ENCODE measurements around the gene MEIOC. TPM values are rescaled to one million over a fixed set of nuclear protein-coding genes. Genes with fewer than 3 reads are reported as not detected.

Gene MEIOC
- total and polyA plus RNA-seq, 9 of the 15 experiments (the other 6 are each of a cell fraction or from before 2014, with no cell fraction given), result 0.04 to 0.23 (median 0.06) TPM; not detected in 5

DNA sequence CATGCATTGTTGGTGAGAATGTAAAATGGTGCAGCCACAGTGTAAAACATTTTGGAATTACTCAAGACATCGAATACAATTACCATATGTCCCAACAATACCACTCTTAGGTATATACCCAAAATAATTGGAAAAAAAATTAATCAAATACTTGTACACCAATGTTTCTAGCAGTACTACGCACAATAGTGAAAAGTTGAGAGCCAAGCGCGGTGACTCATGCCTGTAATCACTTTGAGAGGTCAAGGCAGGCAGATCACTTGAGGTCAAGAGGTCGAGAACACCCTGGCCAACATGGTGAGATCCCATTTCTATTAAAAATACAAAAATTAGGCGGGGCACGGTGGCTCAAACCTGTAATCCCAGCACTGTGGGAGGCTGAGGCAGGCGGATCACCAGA is 3.5 kb upstream of the MEIOC start (continued):
- TF ChIP-seq ZNF121 (CRISPR knock-in tag; conservative IDR thresholded peaks at IDR 0.05) (peak; percentile 49), ZBTB17 (CRISPR knock-in tag; IDR thresholded peaks at IDR 0.05) (no peak)
- TF ChIP-seq, protein P1, sequence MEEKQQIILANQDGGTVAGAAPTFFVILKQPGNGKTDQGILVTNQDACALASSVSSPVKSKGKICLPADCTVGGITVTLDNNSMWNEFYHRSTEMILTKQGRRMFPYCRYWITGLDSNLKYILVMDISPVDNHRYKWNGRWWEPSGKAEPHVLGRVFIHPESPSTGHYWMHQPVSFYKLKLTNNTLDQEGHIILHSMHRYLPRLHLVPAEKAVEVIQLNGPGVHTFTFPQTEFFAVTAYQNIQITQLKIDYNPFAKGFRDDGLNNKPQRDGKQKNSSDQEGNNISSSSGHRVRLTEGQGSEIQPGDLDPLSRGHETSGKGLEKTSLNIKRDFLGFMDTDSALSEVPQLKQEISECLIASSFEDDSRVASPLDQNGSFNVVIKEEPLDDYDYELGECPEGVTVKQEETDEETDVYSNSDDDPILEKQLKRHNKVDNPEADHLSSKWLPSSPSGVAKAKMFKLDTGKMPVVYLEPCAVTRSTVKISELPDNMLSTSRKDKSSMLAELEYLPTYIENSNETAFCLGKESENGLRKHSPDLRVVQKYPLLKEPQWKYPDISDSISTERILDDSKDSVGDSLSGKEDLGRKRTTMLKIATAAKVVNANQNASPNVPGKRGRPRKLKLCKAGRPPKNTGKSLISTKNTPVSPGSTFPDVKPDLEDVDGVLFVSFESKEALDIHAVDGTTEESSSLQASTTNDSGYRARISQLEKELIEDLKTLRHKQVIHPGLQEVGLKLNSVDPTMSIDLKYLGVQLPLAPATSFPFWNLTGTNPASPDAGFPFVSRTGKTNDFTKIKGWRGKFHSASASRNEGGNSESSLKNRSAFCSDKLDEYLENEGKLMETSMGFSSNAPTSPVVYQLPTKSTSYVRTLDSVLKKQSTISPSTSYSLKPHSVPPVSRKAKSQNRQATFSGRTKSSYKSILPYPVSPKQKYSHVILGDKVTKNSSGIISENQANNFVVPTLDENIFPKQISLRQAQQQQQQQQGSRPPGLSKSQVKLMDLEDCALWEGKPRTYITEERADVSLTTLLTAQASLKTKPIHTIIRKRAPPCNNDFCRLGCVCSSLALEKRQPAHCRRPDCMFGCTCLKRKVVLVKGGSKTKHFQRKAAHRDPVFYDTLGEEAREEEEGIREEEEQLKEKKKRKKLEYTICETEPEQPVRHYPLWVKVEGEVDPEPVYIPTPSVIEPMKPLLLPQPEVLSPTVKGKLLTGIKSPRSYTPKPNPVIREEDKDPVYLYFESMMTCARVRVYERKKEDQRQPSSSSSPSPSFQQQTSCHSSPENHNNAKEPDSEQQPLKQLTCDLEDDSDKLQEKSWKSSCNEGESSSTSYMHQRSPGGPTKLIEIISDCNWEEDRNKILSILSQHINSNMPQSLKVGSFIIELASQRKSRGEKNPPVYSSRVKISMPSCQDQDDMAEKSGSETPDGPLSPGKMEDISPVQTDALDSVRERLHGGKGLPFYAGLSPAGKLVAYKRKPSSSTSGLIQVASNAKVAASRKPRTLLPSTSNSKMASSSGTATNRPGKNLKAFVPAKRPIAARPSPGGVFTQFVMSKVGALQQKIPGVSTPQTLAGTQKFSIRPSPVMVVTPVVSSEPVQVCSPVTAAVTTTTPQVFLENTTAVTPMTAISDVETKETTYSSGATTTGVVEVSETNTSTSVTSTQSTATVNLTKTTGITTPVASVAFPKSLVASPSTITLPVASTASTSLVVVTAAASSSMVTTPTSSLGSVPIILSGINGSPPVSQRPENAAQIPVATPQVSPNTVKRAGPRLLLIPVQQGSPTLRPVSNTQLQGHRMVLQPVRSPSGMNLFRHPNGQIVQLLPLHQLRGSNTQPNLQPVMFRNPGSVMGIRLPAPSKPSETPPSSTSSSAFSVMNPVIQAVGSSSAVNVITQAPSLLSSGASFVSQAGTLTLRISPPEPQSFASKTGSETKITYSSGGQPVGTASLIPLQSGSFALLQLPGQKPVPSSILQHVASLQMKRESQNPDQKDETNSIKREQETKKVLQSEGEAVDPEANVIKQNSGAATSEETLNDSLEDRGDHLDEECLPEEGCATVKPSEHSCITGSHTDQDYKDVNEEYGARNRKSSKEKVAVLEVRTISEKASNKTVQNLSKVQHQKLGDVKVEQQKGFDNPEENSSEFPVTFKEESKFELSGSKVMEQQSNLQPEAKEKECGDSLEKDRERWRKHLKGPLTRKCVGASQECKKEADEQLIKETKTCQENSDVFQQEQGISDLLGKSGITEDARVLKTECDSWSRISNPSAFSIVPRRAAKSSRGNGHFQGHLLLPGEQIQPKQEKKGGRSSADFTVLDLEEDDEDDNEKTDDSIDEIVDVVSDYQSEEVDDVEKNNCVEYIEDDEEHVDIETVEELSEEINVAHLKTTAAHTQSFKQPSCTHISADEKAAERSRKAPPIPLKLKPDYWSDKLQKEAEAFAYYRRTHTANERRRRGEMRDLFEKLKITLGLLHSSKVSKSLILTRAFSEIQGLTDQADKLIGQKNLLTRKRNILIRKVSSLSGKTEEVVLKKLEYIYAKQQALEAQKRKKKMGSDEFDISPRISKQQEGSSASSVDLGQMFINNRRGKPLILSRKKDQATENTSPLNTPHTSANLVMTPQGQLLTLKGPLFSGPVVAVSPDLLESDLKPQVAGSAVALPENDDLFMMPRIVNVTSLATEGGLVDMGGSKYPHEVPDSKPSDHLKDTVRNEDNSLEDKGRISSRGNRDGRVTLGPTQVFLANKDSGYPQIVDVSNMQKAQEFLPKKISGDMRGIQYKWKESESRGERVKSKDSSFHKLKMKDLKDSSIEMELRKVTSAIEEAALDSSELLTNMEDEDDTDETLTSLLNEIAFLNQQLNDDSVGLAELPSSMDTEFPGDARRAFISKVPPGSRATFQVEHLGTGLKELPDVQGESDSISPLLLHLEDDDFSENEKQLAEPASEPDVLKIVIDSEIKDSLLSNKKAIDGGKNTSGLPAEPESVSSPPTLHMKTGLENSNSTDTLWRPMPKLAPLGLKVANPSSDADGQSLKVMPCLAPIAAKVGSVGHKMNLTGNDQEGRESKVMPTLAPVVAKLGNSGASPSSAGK (IDR thresholded peaks at IDR 0.05), result no peak

Measured in K562 (cell line).